HG03095 (cell line): ENCODE measurements around the gene PSENEN.
"Not testable (repeated sequence)": the region's sequence is repeated elsewhere in the genome, so short reads cannot be mapped to it uniquely, and the experiment has no call there.

Experiments
- ATAC-seq: cut with Tn5 transposase; IDR thresholded peaks from one replicate; pipeline ENCODE4 v1.9.1; 2021; ENCODE audit warnings: moderate library complexity; ENCODE audit not compliant: unreplicated experiment

The PSENEN gene

GRCh38 chr19:35718345-35719041 lies 27.0 kb upstream of the PSENEN start:
- no peak for ATAC-seq

- no peak for ATAC-seq
Observed at GRCh38 chr19:35719402-35720162, 25.9 kb upstream of the PSENEN start.

- ATAC-seq: no peak
Observed at GRCh38 chr19:35720163-35720524, 25.3 kb upstream of the PSENEN start.

GRCh38 chr19:35720648-35721047 lies 24.8 kb upstream of the PSENEN start:
- no peak for ATAC-seq

- ATAC-seq: no peak
Observed at GRCh38 chr19:35721374-35721773, 24.1 kb upstream of the PSENEN start.

GRCh38 chr19:35722461-35722860 lies 23.0 kb upstream of the PSENEN start:
- ATAC-seq: no peak

- ATAC-seq: no peak
Observed at GRCh38 chr19:35722897-35723296, 22.6 kb upstream of the PSENEN start.

GRCh38 chr19:35723671-35724070 lies 21.8 kb upstream of the PSENEN start:
- no peak for ATAC-seq

- ATAC-seq: not testable (repeated sequence)
Observed at GRCh38 chr19:35724132-35724531, 21.3 kb upstream of the PSENEN start.

- ATAC-seq: no peak
Observed at GRCh38 chr19:35724560-35724959, 20.9 kb upstream of the PSENEN start.

GRCh38 chr19:35725216-35725861 lies 20.1 kb upstream of the PSENEN start:
- no peak for ATAC-seq

- ATAC-seq: no peak
Observed at GRCh38 chr19:35727053-35727955, 18.1 kb upstream of the PSENEN start.

GRCh38 chr19:35727956-35728706 lies 17.3 kb upstream of the PSENEN start:
- no peak for ATAC-seq

GRCh38 chr19:35729021-35729420 lies 16.4 kb upstream of the PSENEN start:
- ATAC-seq: no peak

- ATAC-seq: no peak
Observed at GRCh38 chr19:35729763-35730162, 15.7 kb upstream of the PSENEN start.

- no peak for ATAC-seq
Observed at GRCh38 chr19:35730326-35730725, 15.1 kb upstream of the PSENEN start.

- no peak for ATAC-seq
Observed at GRCh38 chr19:35731353-35731752, 14.1 kb upstream of the PSENEN start.

GRCh38 chr19:35731779-35732405 lies 13.6 kb upstream of the PSENEN start:
- no peak for ATAC-seq

GRCh38 chr19:35732540-35733179 lies 12.8 kb upstream of the PSENEN start:
- ATAC-seq: no peak
